Astrocyte of the spinal cord (primary cell): ENCODE data around the gene PPP1CA.
A peak's percentile ranks its signal among the peaks of the same experiment; 100 is the strongest.

Experiments
- DNase-seq: peaks from one replicate; pipeline ENCODE4 v3.0.0; 2011; ENCODE audit warnings: low read depth, low spot score
- H3K4me3 ChIP-seq: 2 replicates; pipeline ENCODE4 v1.5.1; 2011; ENCODE audit warnings: low read depth, mild to moderate bottlenecking, low read length, moderate library complexity
- CTCF ChIP-seq: IDR thresholded peaks from 2 replicates; pipeline ENCODE4 v1.5.1; 2012; ENCODE audit warnings: low read depth, mild to moderate bottlenecking, low read length, inconsistent platforms
- in situ Hi-C: cut with HindIII; loops from 2 replicates; pipeline ENCODE4 v1.10.0; 2017; ENCODE audit warnings: low sequenced_read_pairs

The PPP1CA gene

GRCh38 chr11:67438158-67438902 is 36.7 kb upstream of the PPP1CA start:
- in situ Hi-C loops = no loop called here
- no peak overlapping the region for H3K4me3 ChIP-seq
- TF ChIP-seq CTCF = no peak
- DNase-seq = no peak

GRCh38 chr11:67437809-67438157 is 36.1 kb upstream of the PPP1CA start:
- in situ Hi-C loops = no loop called here
- no peak overlapping the region for H3K4me3 ChIP-seq
- no peak for TF ChIP-seq CTCF
- no peak for DNase-seq

GRCh38 chr11:67437082-67437808 is 35.6 kb upstream of the PPP1CA start, which contains the start of gene PTPRCAP:
Gene PTPRCAP (minus strand): TSS chr11:67437682. CDS start chr11:67437619, 63 bp downstream.
- in situ Hi-C loops = no loop called here
- no peak for TF ChIP-seq CTCF
- no peak within 1 kb of the TSS for H3K4me3 ChIP-seq
- no peak for DNase-seq

- in situ Hi-C loops = no loop called here
- peak; percentile 11 for DNase-seq
- H3K4me3 ChIP-seq = no peak overlapping the region
- no peak for TF ChIP-seq CTCF
These were observed 34.9 kb upstream of the PPP1CA start for GRCh38 chr11:67436459-67437081.

- no peak for TF ChIP-seq CTCF
- in situ Hi-C loops = no loop called here
- no peak for DNase-seq
- H3K4me3 ChIP-seq = no peak overlapping the region
These were observed 34.2 kb upstream of the PPP1CA start for GRCh38 chr11:67435727-67436458.

GRCh38 chr11:67435031-67435726 is 33.5 kb upstream of the PPP1CA start:
- in situ Hi-C loops = no loop called here
- TF ChIP-seq CTCF = no peak
- no peak overlapping the region for H3K4me3 ChIP-seq
- no peak for DNase-seq
